Endothelial cell of umbilical vein (primary cell): Measurements from ENCODE around the gene HVCN1. TPM values are rescaled to one million over a fixed set of nuclear protein-coding genes. Genes with fewer than 3 reads are reported as not detected.

Source experiments
- BruUV-seq: library from RNA; stranded (reverse); fragments of 400-500 nt; replicated peaks from 2 replicates; lab custom pipeline; 2021; lab: Mats Ljungman, UMichigan
- CTCF ChIA-PET: fragments of 300-600, 350-600 bp; sonication (Branson Sonifier 250); formaldehyde crosslinking; loops from one replicate; lab custom pipeline; 2021; ENCODE audit warnings: antibody characterized with exemption, inconsistent platforms; lab: Charles Lee
- POLR2A ChIA-PET: fragments of 300-600, 350-600 bp; sonication (Branson Sonifier 250); formaldehyde crosslinking; loops from one replicate; lab custom pipeline; 2021; ENCODE audit warnings: antibody characterized with exemption, inconsistent platforms; lab: Charles Lee
- DNase-seq: peaks from one replicate; pipeline ENCODE4 v3.0.0-alpha.2; 2011; ENCODE audit warnings: low read depth, low spot score
- FAIRE-seq: peaks from 2 replicates; lab custom pipeline; 2011; peaks lifted over from hg19 to GRCh38; lab: Jason Lieb, UNC
- H2AFZ ChIP-seq: 2 replicates; pipeline ENCODE4 v1.6.0; 2012; ENCODE audit warnings: low read depth, low read length, control low read depth, inconsistent platforms
- H3K27ac ChIP-seq: 2 replicates; pipeline ENCODE4 v1.5.1; 2011; ENCODE audit warnings: low read depth, mild to moderate bottlenecking, control low read depth, low read length, moderate library complexity; ENCODE audit not compliant: insufficient read depth
- H3K27me3 ChIP-seq, 2 experiments: 2 replicates each; pipeline versions ENCODE4 v1.6.0 to v1.6.1; 2011; ENCODE audit warnings: low read length in 2 of 2, mixed read lengths in 1 of 2; ENCODE audit not compliant: control insufficient read depth in 2 of 2, insufficient read depth in 2 of 2
- H3K36me3 ChIP-seq, 2 experiments: 2 replicates in 1 of 2; 3 replicates in 1 of 2; pipeline ENCODE4 v1.5.1; 2011; ENCODE audit warnings: low read length in 2 of 2, mild to moderate bottlenecking in 1 of 2, moderate library complexity in 1 of 2; ENCODE audit not compliant: control insufficient read depth in 2 of 2, insufficient read depth in 2 of 2; ENCODE audit errors: extremely low read depth in 1 of 2
- H3K4me1 ChIP-seq: 3 replicates; pipeline ENCODE4 v1.5.1; 2011; ENCODE audit warnings: mild to moderate bottlenecking, low read length; ENCODE audit not compliant: control insufficient read depth, insufficient read depth; ENCODE audit errors: extremely low read depth
- H3K4me2 ChIP-seq: 2 replicates; pipeline ENCODE4 v1.6.1; 2011; ENCODE audit warnings: low read length, control low read depth, mixed read lengths; ENCODE audit not compliant: insufficient read depth
- H3K4me3 ChIP-seq, 3 experiments: fragments of 200-600 bp in 1 of 3; sonication (generic), shearing (Covaris generic) in 1 of 3; replicated peaks in 1 of 3; 2 replicates each; pipeline ENCODE4 v1.5.1; 2011 to 2016; ENCODE audit warnings: control low read depth in 3 of 3, low read length in 3 of 3, mild to moderate bottlenecking in 2 of 3, inconsistent platforms in 1 of 3, low read depth in 1 of 3, moderate library complexity in 1 of 3; ENCODE audit not compliant: insufficient read depth in 1 of 3
- H3K79me2 ChIP-seq: 2 replicates; pipeline ENCODE4 v1.6.0; 2012; ENCODE audit warnings: low read length, inconsistent platforms; ENCODE audit not compliant: control insufficient read depth, insufficient read depth
- H3K9ac ChIP-seq: replicated peaks from 2 replicates; pipeline ENCODE3; 2011; ENCODE audit warnings: low read length, control low read depth; ENCODE audit not compliant: insufficient read depth; ENCODE audit errors: extremely low read depth
- H3K9me1 ChIP-seq: replicated peaks from 3 replicates; pipeline ENCODE4 v1.6.0; 2011; ENCODE audit warnings: mild to moderate bottlenecking, low read length; ENCODE audit not compliant: control insufficient read depth, insufficient read depth; ENCODE audit errors: extremely low read depth
- H3K9me3 ChIP-seq: replicated peaks from 2 replicates; pipeline ENCODE4 v1.5.1; 2012; ENCODE audit warnings: low read length, inconsistent platforms; ENCODE audit not compliant: control insufficient read depth, insufficient read depth
- H4K20me1 ChIP-seq: replicated peaks from 2 replicates; pipeline ENCODE3; 2011; ENCODE audit warnings: mild to moderate bottlenecking, low read length; ENCODE audit not compliant: control insufficient read depth, insufficient read depth; ENCODE audit errors: extremely low read depth
- EZH2 ChIP-seq: IDR thresholded peaks from 2 replicates; pipeline ENCODE4 v1.6.1; 2012; ENCODE audit warnings: borderline replicate concordance, low read depth, mild to moderate bottlenecking, moderate library complexity, low read length, inconsistent platforms; ENCODE audit not compliant: severe bottlenecking
- FOS ChIP-seq: IDR thresholded peaks from 2 replicates; pipeline ENCODE4 v1.6.1; 2011; ENCODE audit warnings: mild to moderate bottlenecking, low read length, moderate library complexity, borderline replicate concordance; ENCODE audit not compliant: insufficient read depth
- GATA2 ChIP-seq: IDR thresholded peaks from 2 replicates; pipeline ENCODE4 v1.7.0; 2011; ENCODE audit warnings: low read depth, mild to moderate bottlenecking, moderate library complexity, mixed read lengths, low read length; ENCODE audit not compliant: insufficient read length, insufficient read depth
- JUN ChIP-seq: IDR thresholded peaks from 2 replicates; pipeline ENCODE4 v1.6.1; 2011; ENCODE audit warnings: borderline replicate concordance, low read depth; ENCODE audit not compliant: insufficient read length, insufficient read depth
- MYC ChIP-seq: IDR thresholded peaks from one replicate; pipeline ENCODE4 v1.6.1; 2011; ENCODE audit warnings: mild to moderate bottlenecking, low read depth, low read length
- POLR2A ChIP-seq: IDR thresholded peaks from 2 replicates; pipeline ENCODE4 v1.6.1; 2012; ENCODE audit warnings: low read depth, mild to moderate bottlenecking, control low read depth, low read length
- POLR2AphosphoS5 ChIP-seq: IDR thresholded peaks from 2 replicates; pipeline ENCODE4 v1.6.1; 2012; ENCODE audit warnings: low read depth, mild to moderate bottlenecking, control low read depth, low read length, moderate library complexity; ENCODE audit not compliant: insufficient read depth
- dilution Hi-C: fragments of 300-500 bp; cut with MboI; formaldehyde crosslinking; loops from one replicate; pipeline ENCODE4 v1.15.0; 2019; ENCODE audit warnings: low sequenced_read_pairs; ENCODE audit not compliant: extremely low pct_ligation_motif_present
- intact Hi-C: fragments of 100-400 bp; cut with micrococcal nuclease; formaldehyde crosslinking; loops from one replicate; pipeline ENCODE4 v1.10.0; 2022
- polyA plus RNA-seq, 4 experiments: library from polyadenylated mRNA; depleted of rRNA in 3 of 4; stranded (reverse) in 3 of 4; unstranded in 1 of 4; fragments of >200 nt; gene quantifications; 2 replicates each; pipeline versions ENCODE4 v1.2.1 to v1.2.3, GENCODE V29; 2011 to 2012; ENCODE audit warnings: missing spikeins in 1 of 4
- total RNA-seq: library from RNA; stranded (reverse); gene quantifications from 2 replicates; pipeline ENCODE4 v1.2.3, GENCODE V29; 2021
- TF ChIP-seq, protein P1 (sequence below): IDR thresholded peaks from 2 replicates; pipeline ENCODE4 v1.6.1; 2011; ENCODE audit not compliant: insufficient read depth, insufficient read length
- TF ChIP-seq, protein P2 (sequence below), 2 donors: IDR thresholded peaks; 1 replicate in 1 of 2; 2 replicates in 1 of 2; pipeline ENCODE4 v1.5.1; 2011; ENCODE audit warnings: low read length in 2 of 2, mild to moderate bottlenecking in 2 of 2, moderate library complexity in 2 of 2, control low read depth in 1 of 2, inconsistent platforms in 1 of 2, low read depth in 1 of 2; ENCODE audit not compliant: insufficient read depth in 1 of 2; ENCODE audit errors: extremely low read depth in 1 of 2

Gene HVCN1
- total and polyA plus RNA-seq, 2 donors (not counting 3 experiments of a cell fraction or from before 2014, with no cell fraction given): 3.7 to 8.4 TPM

DNA sequence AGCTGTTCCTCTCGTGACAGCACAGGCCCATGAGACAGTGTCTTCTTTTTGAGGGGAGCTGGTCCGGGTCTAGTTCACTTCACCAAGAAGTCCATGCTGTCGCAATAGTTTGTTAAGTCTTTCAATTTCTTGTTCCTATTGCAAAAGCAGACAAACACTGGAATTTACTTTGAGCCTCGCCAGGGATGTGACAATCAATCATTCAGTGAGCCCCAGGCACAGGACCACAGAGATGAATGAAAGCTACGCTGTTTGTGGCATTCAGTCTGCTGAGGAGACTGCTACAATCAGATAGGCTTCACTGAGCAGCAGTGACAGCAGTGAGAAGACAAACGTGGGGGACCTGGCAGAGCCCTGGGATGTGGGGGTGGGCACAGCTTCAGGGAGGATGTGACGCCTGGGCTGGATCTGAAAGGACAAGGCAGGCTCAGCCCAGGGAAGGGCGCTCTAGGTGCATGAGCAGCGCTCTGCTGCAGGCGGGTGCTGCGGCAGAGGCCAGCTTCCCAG is 39.5 kb downstream of the HVCN1 start:
- TF ChIP-seq JUN: no peak
- TF ChIP-seq, protein P1, sequence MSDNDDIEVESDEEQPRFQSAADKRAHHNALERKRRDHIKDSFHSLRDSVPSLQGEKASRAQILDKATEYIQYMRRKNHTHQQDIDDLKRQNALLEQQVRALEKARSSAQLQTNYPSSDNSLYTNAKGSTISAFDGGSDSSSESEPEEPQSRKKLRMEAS: no peak
- TF ChIP-seq MYC: no peak
- no peak for TF ChIP-seq POLR2AphosphoS5
- TF ChIP-seq EZH2: no peak
- TF ChIP-seq POLR2A: no peak
- TF ChIP-seq, protein P2, sequence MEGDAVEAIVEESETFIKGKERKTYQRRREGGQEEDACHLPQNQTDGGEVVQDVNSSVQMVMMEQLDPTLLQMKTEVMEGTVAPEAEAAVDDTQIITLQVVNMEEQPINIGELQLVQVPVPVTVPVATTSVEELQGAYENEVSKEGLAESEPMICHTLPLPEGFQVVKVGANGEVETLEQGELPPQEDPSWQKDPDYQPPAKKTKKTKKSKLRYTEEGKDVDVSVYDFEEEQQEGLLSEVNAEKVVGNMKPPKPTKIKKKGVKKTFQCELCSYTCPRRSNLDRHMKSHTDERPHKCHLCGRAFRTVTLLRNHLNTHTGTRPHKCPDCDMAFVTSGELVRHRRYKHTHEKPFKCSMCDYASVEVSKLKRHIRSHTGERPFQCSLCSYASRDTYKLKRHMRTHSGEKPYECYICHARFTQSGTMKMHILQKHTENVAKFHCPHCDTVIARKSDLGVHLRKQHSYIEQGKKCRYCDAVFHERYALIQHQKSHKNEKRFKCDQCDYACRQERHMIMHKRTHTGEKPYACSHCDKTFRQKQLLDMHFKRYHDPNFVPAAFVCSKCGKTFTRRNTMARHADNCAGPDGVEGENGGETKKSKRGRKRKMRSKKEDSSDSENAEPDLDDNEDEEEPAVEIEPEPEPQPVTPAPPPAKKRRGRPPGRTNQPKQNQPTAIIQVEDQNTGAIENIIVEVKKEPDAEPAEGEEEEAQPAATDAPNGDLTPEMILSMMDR (IDR thresholded peaks at IDR 0.05; ENCODE audit: extremely low read depth in 1 of 2, insufficient read depth in 1 of 2, low read depth in 1 of 2, low read length in 2 of 2): no peak
- no peak for TF ChIP-seq GATA2
- no peak for TF ChIP-seq FOS
- no peak for DNase-seq
- no peaks in the 10 kb centered on the region for H3K9me3 ChIP-seq
- H3K4me3 ChIP-seq: no peak overlapping the region
- dilution Hi-C loops: no loop called here
- H3K4me2 ChIP-seq: no peak overlapping the region
- H3K36me3 ChIP-seq: peaks cover 0 to 3% of the 10 kb centered on the region in 2 experiments
- no peaks in the 10 kb centered on the region for H3K27me3 ChIP-seq
- no peaks in the 10 kb centered on the region for H3K9me1 ChIP-seq
- H3K27ac ChIP-seq: no peak overlapping the region
- POLR2A ChIA-PET: no interaction called here
- no TSS peak for BruUV-seq
- no peaks in the 10 kb centered on the region for H3K4me1 ChIP-seq
- no peak overlapping the region for H2AFZ ChIP-seq
- intact Hi-C loops: no loop called here
- H4K20me1 ChIP-seq: no peaks in the 10 kb centered on the region
- no peak for FAIRE-seq
- CTCF ChIA-PET: no interaction called here
- H3K9ac ChIP-seq: no peak overlapping the region
- no peaks in the 10 kb centered on the region for H3K79me2 ChIP-seq
